Stimulated activated CD8-positive, alpha-beta memory T cell treated with anti-CD3 and anti-CD28 coated beads, Interleukin-2, amount 100 ng/mL, for 1 hour (primary cell): ENCODE measurements around the gene ATG12.

ENCODE experiments used
- DNase-seq, 2 donors: peaks; one replicate each; pipeline ENCODE4 v3.0.0-alpha.2; 2020; ENCODE audit warnings: low read depth in 2 of 2

The ATG12 gene

GRCh38 chr5:115807654-115808052 lies 33.7 kb downstream of the ATG12 start:
- no peak for DNase-seq

GRCh38 chr5:115806986-115807653 lies 34.2 kb downstream of the ATG12 start:
- no peak for DNase-seq

- DNase-seq, result no peak
Observed at GRCh38 chr5:115801984-115802383, 39.4 kb downstream of the ATG12 start.

- no peak for DNase-seq
Observed at GRCh38 chr5:115801152-115801551, 40.2 kb downstream of the ATG12 start.

- DNase-seq, result no peak
Observed at GRCh38 chr5:115800108-115800507, 41.3 kb downstream of the ATG12 start.

GRCh38 chr5:115798252-115798651 lies 43.1 kb downstream of the ATG12 start:
- no peak for DNase-seq

GRCh38 chr5:115796656-115797055 lies 44.7 kb downstream of the ATG12 start:
- DNase-seq, result no peak

- DNase-seq, result no peak
Observed at GRCh38 chr5:115795700-115796099, 45.7 kb downstream of the ATG12 start.

- no peak for DNase-seq
Observed at GRCh38 chr5:115788440-115788839, 52.9 kb downstream of the ATG12 start.

GRCh38 chr5:115787426-115787825 lies 53.9 kb downstream of the ATG12 start:
- DNase-seq, result no peak

GRCh38 chr5:115785381-115786065 lies 55.8 kb downstream of the ATG12 start:
- DNase-seq, result no peak

- no peak for DNase-seq
Observed at GRCh38 chr5:115778417-115778816, 62.9 kb downstream of the ATG12 start.
